ENCODE results near the gene ST6GALNAC5.

- TF ChIP-seq CTCF (IDR thresholded peaks at IDR 0.05) (no peak), POLR2AphosphoS5 (IDR thresholded peaks at IDR 0.05; ENCODE audit: low read depth, low read length) (no peak), SIN3A (IDR thresholded peaks at IDR 0.05; ENCODE audit: borderline replicate concordance, insufficient read depth, low read depth, low read length) (no peak)
Observed at GRCh38 chr1:76929136-76929535, 61.9 kb downstream of the ST6GALNAC5 start.

All from Panc1 (cell line).